ENCODE data around the gene TLCD3A. TPM values are rescaled to one million over a fixed set of nuclear protein-coding genes. Genes with fewer than 3 reads are reported as not detected.

TLCD3A gene
- total RNA-seq, 1 experiment from 2014 or later, result 13.4 TPM

DNA sequence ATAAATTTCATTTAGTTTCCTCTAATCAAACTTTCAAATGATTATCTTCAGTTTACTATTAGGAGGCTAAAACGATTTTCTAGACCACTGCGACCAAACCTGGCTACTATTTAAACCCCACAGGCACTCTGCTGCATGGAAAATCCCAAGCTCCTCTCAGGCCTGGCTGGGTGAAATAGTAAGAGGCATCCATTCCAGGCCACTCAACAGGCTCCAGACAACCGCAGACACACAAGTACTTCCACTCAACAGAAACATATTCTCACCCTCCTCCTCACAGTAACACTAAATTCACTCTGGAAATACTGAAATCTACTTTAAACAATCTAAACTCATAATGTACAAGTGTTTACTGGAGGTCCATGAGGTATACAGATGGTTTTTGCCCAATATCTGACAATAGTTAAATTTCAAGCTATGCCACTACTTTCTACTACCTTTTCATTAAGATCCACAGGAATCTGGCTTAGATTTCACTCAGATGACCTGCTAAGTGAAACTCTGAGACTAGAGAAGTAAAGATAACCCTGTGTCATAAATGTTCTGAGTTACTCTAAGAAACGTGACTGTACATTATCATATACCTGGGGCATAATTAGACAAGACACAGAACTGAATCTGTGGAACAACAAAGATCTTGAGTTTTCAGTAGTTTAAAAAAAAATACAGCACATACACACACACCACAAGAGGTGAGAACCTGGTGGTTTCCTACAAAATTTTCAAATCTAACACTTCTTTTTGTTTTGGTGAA, 28.1 kb upstream of the TLCD3A start:
- no peak for TF ChIP-seq CTCF (IDR thresholded peaks at IDR 0.05; ENCODE audit: insufficient read depth in 1 of 2, low read depth in 1 of 2, low read length in 1 of 2, severe bottlenecking in 1 of 2, unreplicated experiment in 1 of 2)

DNA sequence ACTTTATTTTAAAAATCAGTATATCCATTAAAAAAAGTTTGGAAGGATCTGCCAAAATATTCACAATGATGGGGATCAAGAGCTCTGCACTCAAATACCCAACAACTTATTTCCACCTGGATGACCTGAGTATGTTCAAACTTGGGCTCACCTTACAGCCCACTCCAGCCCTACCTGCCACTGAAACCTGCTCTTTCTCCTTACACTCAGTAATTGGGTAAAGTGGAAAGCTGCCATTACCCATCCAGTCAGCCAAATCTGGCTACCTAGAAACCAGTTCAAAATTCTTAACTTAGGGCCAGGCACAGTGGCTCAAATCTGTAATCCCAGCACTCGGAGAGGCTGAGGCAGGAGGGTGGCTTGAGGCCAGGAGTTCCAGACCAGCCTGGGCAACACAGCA, 27.4 kb upstream of the TLCD3A start:
- Histone ChIP-seq H3K9me3 (no peaks in the 10 kb centered on the region), H3K4me3 (ENCODE audit: low read depth, low read length) (no peak overlapping the region), H3K36me3 (ENCODE audit: control insufficient read depth, insufficient read depth, low read length) (no peaks in the 10 kb centered on the region), H3K4me1 (no peaks in the 10 kb centered on the region), H3K27me3 (replicated peaks; ENCODE audit: control insufficient read depth, insufficient read depth, low read length) (no peaks in the 10 kb centered on the region)
- no peak for DNase-seq
- POLR2A ChIA-PET, result no interaction called here
- peaks cover 8% of the 10 kb centered on the region for H3K36me3 Mint-ChIP-seq (ENCODE audit: insufficient read depth, unreplicated experiment)
- no peak overlapping the region for H3K27ac Mint-ChIP-seq (ENCODE audit: unreplicated experiment)
- no peaks in the 10 kb centered on the region for H3K27me3 Mint-ChIP-seq (ENCODE audit: insufficient read depth, unreplicated experiment)
- CTCF ChIA-PET, result no interaction called here
- no TSS peak for BruUV-seq (replicated peaks)
- H3K4me3 Mint-ChIP-seq (ENCODE audit: unreplicated experiment), result no peak overlapping the region
- H3K4me1 Mint-ChIP-seq (ENCODE audit: low read depth, unreplicated experiment), result no peaks in the 10 kb centered on the region
- no peaks in the 10 kb centered on the region for H3K9me3 Mint-ChIP-seq (ENCODE audit: unreplicated experiment)
- TF ChIP-seq CTCF (IDR thresholded peaks at IDR 0.05; ENCODE audit: insufficient read depth in 1 of 2, low read depth in 1 of 2, low read length in 1 of 2, severe bottlenecking in 1 of 2, unreplicated experiment in 1 of 2), result no peak
- intact Hi-C loops (cut with micrococcal nuclease; ENCODE audit: unreplicated experiment), result no loop called here

More for the DNA sequence above, 28.1 kb upstream of the TLCD3A start:
- Mint-ChIP-seq H3K4me3 (ENCODE audit: unreplicated experiment) (no peak overlapping the region), H3K27me3 (ENCODE audit: insufficient read depth, unreplicated experiment) (no peaks in the 10 kb centered on the region), H3K36me3 (ENCODE audit: insufficient read depth, unreplicated experiment) (peaks cover 1% of the 10 kb centered on the region), H3K9me3 (ENCODE audit: unreplicated experiment) (no peaks in the 10 kb centered on the region), H3K27ac (ENCODE audit: unreplicated experiment) (no peak overlapping the region), H3K4me1 (ENCODE audit: low read depth, unreplicated experiment) (no peaks in the 10 kb centered on the region)
- DNase-seq, result no peak
- intact Hi-C loops (cut with micrococcal nuclease; ENCODE audit: unreplicated experiment), result no loop called here
- H3K36me3 ChIP-seq (ENCODE audit: control insufficient read depth, insufficient read depth, low read length), result no peaks in the 10 kb centered on the region
- H3K4me3 ChIP-seq (ENCODE audit: low read depth, low read length), result no peak overlapping the region
- no peaks in the 10 kb centered on the region for H3K9me3 ChIP-seq
- CTCF ChIA-PET, result no interaction called here
- no peaks in the 10 kb centered on the region for H3K4me1 ChIP-seq
- H3K27me3 ChIP-seq (replicated peaks; ENCODE audit: control insufficient read depth, insufficient read depth, low read length), result no peaks in the 10 kb centered on the region
- POLR2A ChIA-PET, result no interaction called here
- no TSS peak for BruUV-seq (replicated peaks)

GRCh38 chr17:705863-706262, 26.5 kb upstream of the TLCD3A start:
- no peaks in the 10 kb centered on the region for H3K27me3 ChIP-seq (replicated peaks; ENCODE audit: control insufficient read depth, insufficient read depth, low read length)
- no peak overlapping the region for H3K27ac Mint-ChIP-seq (ENCODE audit: unreplicated experiment)
- H3K4me1 ChIP-seq, result no peaks in the 10 kb centered on the region
- ChIA-PET CTCF (no interaction called here), POLR2A (no interaction called here)
- no peaks in the 10 kb centered on the region for H3K27me3 Mint-ChIP-seq (ENCODE audit: insufficient read depth, unreplicated experiment)
- no peak for TF ChIP-seq CTCF (IDR thresholded peaks at IDR 0.05; ENCODE audit: insufficient read depth in 1 of 2, low read depth in 1 of 2, low read length in 1 of 2, severe bottlenecking in 1 of 2, unreplicated experiment in 1 of 2)
- DNase-seq, result no peak
- no TSS peak for BruUV-seq (replicated peaks)
- H3K36me3 Mint-ChIP-seq (ENCODE audit: insufficient read depth, unreplicated experiment), result peaks cover 8% of the 10 kb centered on the region
- intact Hi-C loops (cut with micrococcal nuclease; ENCODE audit: unreplicated experiment), result no loop called here
- H3K4me3 Mint-ChIP-seq (ENCODE audit: unreplicated experiment), result no peak overlapping the region
- H3K4me1 Mint-ChIP-seq (ENCODE audit: low read depth, unreplicated experiment), result no peaks in the 10 kb centered on the region
- no peaks in the 10 kb centered on the region for H3K9me3 Mint-ChIP-seq (ENCODE audit: unreplicated experiment)
- no peaks in the 10 kb centered on the region for H3K36me3 ChIP-seq (ENCODE audit: control insufficient read depth, insufficient read depth, low read length)
- no peaks in the 10 kb centered on the region for H3K9me3 ChIP-seq
- H3K4me3 ChIP-seq (ENCODE audit: low read depth, low read length), result no peak overlapping the region
